H9 (cell line): ENCODE data around the gene CPE. TPM values are rescaled to one million over a fixed set of nuclear protein-coding genes. Genes with fewer than 3 reads are reported as not detected.

ENCODE experiments used
- DNase-seq: peaks from one replicate; pipeline ENCODE4 v3.0.0-alpha.2; 2017
- H2AFZ ChIP-seq: one replicate; pipeline ENCODE4 v1.6.1; 2013; ENCODE audit warnings: mild to moderate bottlenecking, low read length, control low read depth, moderate library complexity
- H2AK5ac ChIP-seq: 2 replicates; pipeline ENCODE4 v1.6.1; 2013; ENCODE audit warnings: low read length, control low read depth, mixed read lengths; ENCODE audit not compliant: insufficient read length
- H2BK120ac ChIP-seq: one replicate; pipeline ENCODE4 v1.6.1; 2013; ENCODE audit warnings: low read depth, mild to moderate bottlenecking, low read length, control low read depth, inconsistent platforms; ENCODE audit not compliant: poor library complexity, severe bottlenecking
- H2BK12ac ChIP-seq: 2 replicates; pipeline ENCODE4 v1.6.1; 2013; ENCODE audit warnings: low read length, control low read depth, mixed read lengths, low read depth; ENCODE audit not compliant: insufficient read length
- H2BK15ac ChIP-seq: 2 replicates; pipeline ENCODE4 v1.6.1; 2013; ENCODE audit warnings: low read depth, low read length, control low read depth
- H2BK20ac ChIP-seq: one replicate; pipeline ENCODE4 v1.6.1; 2013; ENCODE audit warnings: low read depth, mild to moderate bottlenecking, low read length, control low read depth, inconsistent platforms; ENCODE audit not compliant: poor library complexity, severe bottlenecking
- H2BK5ac ChIP-seq: 2 replicates; pipeline ENCODE4 v1.6.1; 2013; ENCODE audit warnings: low read length, control low read depth, mixed read lengths; ENCODE audit not compliant: insufficient read length
- H3K14ac ChIP-seq: 2 replicates; pipeline ENCODE4 v1.6.1; 2013; ENCODE audit warnings: low read length, control low read depth; ENCODE audit not compliant: insufficient read depth
- H3K18ac ChIP-seq: 2 replicates; pipeline ENCODE4 v1.6.1; 2013; ENCODE audit warnings: low read depth, mild to moderate bottlenecking, mixed read lengths, low read length, control low read depth; ENCODE audit not compliant: insufficient read length
- H3K23ac ChIP-seq: 2 replicates; pipeline ENCODE4 v1.6.1; 2013; ENCODE audit warnings: low read length, control low read depth, mixed read lengths, low read depth; ENCODE audit not compliant: insufficient read length
- H3K23me2 ChIP-seq: 2 replicates; pipeline ENCODE4 v1.6.1; 2013; ENCODE audit warnings: low read depth, mild to moderate bottlenecking, mixed read lengths, low read length, control low read depth; ENCODE audit not compliant: insufficient read length, poor library complexity, severe bottlenecking
- H3K27ac ChIP-seq: 2 replicates; pipeline ENCODE4 v1.5.1; 2013; ENCODE audit warnings: low read length, control low read depth, mixed read lengths, low read depth; ENCODE audit not compliant: insufficient read length
- H3K27me3 ChIP-seq: 2 replicates; pipeline ENCODE4 v1.6.1; 2013; ENCODE audit warnings: low read length, control low read depth, inconsistent platforms; ENCODE audit not compliant: insufficient read depth
- H3K4ac ChIP-seq: 2 replicates; pipeline ENCODE4 v1.6.1; 2013; ENCODE audit warnings: low read depth, mild to moderate bottlenecking, control low read depth, inconsistent platforms, low read length, moderate library complexity
- H3K4me1 ChIP-seq: 2 replicates; pipeline ENCODE4 v1.6.1; 2013; ENCODE audit warnings: low read length, control low read depth, inconsistent platforms; ENCODE audit not compliant: insufficient read depth
- H3K4me2 ChIP-seq: 2 replicates; pipeline ENCODE4 v1.6.1; 2013; ENCODE audit warnings: low read length, control low read depth, mixed read lengths; ENCODE audit not compliant: insufficient read length, insufficient read depth
- H3K56ac ChIP-seq: 2 replicates; pipeline ENCODE4 v1.6.1; 2013; ENCODE audit warnings: low read depth, mild to moderate bottlenecking, mixed read lengths, low read length, control low read depth; ENCODE audit not compliant: insufficient read length
- H3K79me1 ChIP-seq: 2 replicates; pipeline ENCODE4 v1.6.1; 2013; ENCODE audit warnings: low read depth, mild to moderate bottlenecking, moderate library complexity, low read length, control low read depth, inconsistent platforms; ENCODE audit not compliant: insufficient read depth, poor library complexity, severe bottlenecking
- H3K79me2 ChIP-seq: 2 replicates; pipeline ENCODE4 v1.6.1; 2013; ENCODE audit warnings: low read length, control low read depth, inconsistent platforms; ENCODE audit not compliant: insufficient read depth
- H3K9ac ChIP-seq: 2 replicates; pipeline ENCODE4 v1.6.1; 2013; ENCODE audit warnings: low read length, control low read depth, mixed read lengths; ENCODE audit not compliant: insufficient read length; ENCODE audit errors: extremely low read depth
- H3K9me3 ChIP-seq: one replicate; pipeline ENCODE4 v1.6.1; 2013; ENCODE audit warnings: low read depth, low read length, inconsistent platforms; ENCODE audit not compliant: control insufficient read depth
- H3T11ph ChIP-seq: one replicate; pipeline ENCODE4 v1.6.1; 2013; ENCODE audit warnings: mild to moderate bottlenecking, low read length, control low read depth, inconsistent platforms
- H4K20me1 ChIP-seq: one replicate; pipeline ENCODE4 v1.6.1; 2013; ENCODE audit not compliant: control insufficient read depth, insufficient read length, insufficient read depth
- H4K5ac ChIP-seq: 2 replicates; pipeline ENCODE4 v1.6.1; 2013; ENCODE audit warnings: low read depth, mild to moderate bottlenecking, mixed read lengths, low read length, control low read depth; ENCODE audit not compliant: insufficient read length
- H4K8ac ChIP-seq: replicated peaks from 2 replicates; pipeline ENCODE4 v1.6.1; 2013; ENCODE audit warnings: low read length, control low read depth, mixed read lengths, low read depth; ENCODE audit not compliant: insufficient read length
- H4K91ac ChIP-seq: 2 replicates; pipeline ENCODE4 v1.6.1; 2013; ENCODE audit warnings: low read depth, mild to moderate bottlenecking, moderate library complexity, mixed read lengths, low read length, control low read depth; ENCODE audit not compliant: insufficient read length
- H3K27ac Mint-ChIP-seq, 3 experiments: 2 replicates in 2 of 3; 3 replicates in 1 of 3; pipeline ENCODE4 v1.8.0; 2020 to 2021; ENCODE audit warnings: mixed read lengths in 3 of 3, mild to moderate bottlenecking in 1 of 3, moderate library complexity in 1 of 3
- H3K27me3 Mint-ChIP-seq: 2 replicates; pipeline ENCODE4 v1.8.0; 2021; ENCODE audit warnings: low read depth, mild to moderate bottlenecking, moderate library complexity, mixed read lengths
- H3K36me3 Mint-ChIP-seq, 3 experiments: 2 replicates in 2 of 3; 3 replicates in 1 of 3; pipeline ENCODE4 v1.8.0; 2020 to 2021; ENCODE audit warnings: low read depth in 3 of 3, mixed read lengths in 3 of 3; ENCODE audit not compliant: insufficient read depth in 1 of 3
- H3K4me1 Mint-ChIP-seq, 2 experiments: 2 replicates each; pipeline ENCODE4 v1.8.0; 2020; ENCODE audit warnings: mixed read lengths in 2 of 2
- H3K4me3 Mint-ChIP-seq, 2 experiments: 2 replicates in 1 of 2; 3 replicates in 1 of 2; pipeline ENCODE4 v1.8.0; 2020 to 2021; ENCODE audit warnings: mild to moderate bottlenecking in 2 of 2, mixed read lengths in 2 of 2, moderate library complexity in 1 of 2
- H3K9me3 Mint-ChIP-seq, 2 experiments: 2 replicates in 1 of 2; 3 replicates in 1 of 2; pipeline ENCODE4 v1.8.0; 2020; ENCODE audit warnings: mild to moderate bottlenecking in 2 of 2, mixed read lengths in 2 of 2, moderate library complexity in 1 of 2
- WGBS: extraction: QIAGEN DNeasy Blood & Tissue Kit; methylation state at CpG from one replicate; pipeline ENCODE4 v1.1.7; 2013; ENCODE audit warnings: missing lambda C conversion rate, low lambda C conversion rate, mixed read lengths; ENCODE audit not compliant: insufficient read length; ENCODE audit errors: extremely low coverage; 5-methylcytosine and 5-hydroxymethylcytosine counted together
- total RNA-seq: library from RNA; stranded (reverse); gene quantifications from 2 replicates; pipeline ENCODE4 v1.2.1, GENCODE V29; 2021
- TF ChIP-seq, protein P1 (sequence below): fragments of 200-600 bp; sonication (generic); conservative IDR thresholded peaks from 3 replicates; pipeline ENCODE4 v1.8.0; 2021; ENCODE audit warnings: antibody characterized with exemption, mild to moderate bottlenecking

Gene CPE
- total RNA-seq, 1 experiment from 2014 or later = 10.0 TPM

- H3K36me3 Mint-ChIP-seq = no peaks in the 10 kb centered on the region
- Histone ChIP-seq H2BK15ac (no peak overlapping the region), H2BK120ac (no peak overlapping the region), H2AFZ (no peak overlapping the region), H3T11ph (no peak overlapping the region), H2BK12ac (no peak overlapping the region), H4K91ac (no peak overlapping the region), H4K20me1 (no peaks in the 10 kb centered on the region), H2BK5ac (no peak overlapping the region), H3K9me3 (no peaks in the 10 kb centered on the region), H3K4ac (no peak overlapping the region), H3K4me1 (no peaks in the 10 kb centered on the region), H4K5ac (no peak overlapping the region), H3K9ac (no peak overlapping the region), H3K27ac (no peak overlapping the region), H3K79me2 (no peaks in the 10 kb centered on the region), H3K4me2 (no peak overlapping the region), H2BK20ac (no peak overlapping the region), H4K8ac (no peak overlapping the region), H3K23ac (no peak overlapping the region), H3K14ac (no peak overlapping the region), H3K18ac (no peak overlapping the region), H3K23me2 (no peaks in the 10 kb centered on the region), H3K79me1 (no peaks in the 10 kb centered on the region), H3K27me3 (no peaks in the 10 kb centered on the region), H3K56ac (no peak overlapping the region), H2AK5ac (no peak overlapping the region)
- no CpG with 5 or more reads among the region's 2 CpGs for WGBS
- H3K27ac Mint-ChIP-seq = no peak overlapping the region
- H3K4me1 Mint-ChIP-seq = no peaks in the 10 kb centered on the region
- no peaks in the 10 kb centered on the region for H3K9me3 Mint-ChIP-seq
- TF ChIP-seq, protein P1, sequence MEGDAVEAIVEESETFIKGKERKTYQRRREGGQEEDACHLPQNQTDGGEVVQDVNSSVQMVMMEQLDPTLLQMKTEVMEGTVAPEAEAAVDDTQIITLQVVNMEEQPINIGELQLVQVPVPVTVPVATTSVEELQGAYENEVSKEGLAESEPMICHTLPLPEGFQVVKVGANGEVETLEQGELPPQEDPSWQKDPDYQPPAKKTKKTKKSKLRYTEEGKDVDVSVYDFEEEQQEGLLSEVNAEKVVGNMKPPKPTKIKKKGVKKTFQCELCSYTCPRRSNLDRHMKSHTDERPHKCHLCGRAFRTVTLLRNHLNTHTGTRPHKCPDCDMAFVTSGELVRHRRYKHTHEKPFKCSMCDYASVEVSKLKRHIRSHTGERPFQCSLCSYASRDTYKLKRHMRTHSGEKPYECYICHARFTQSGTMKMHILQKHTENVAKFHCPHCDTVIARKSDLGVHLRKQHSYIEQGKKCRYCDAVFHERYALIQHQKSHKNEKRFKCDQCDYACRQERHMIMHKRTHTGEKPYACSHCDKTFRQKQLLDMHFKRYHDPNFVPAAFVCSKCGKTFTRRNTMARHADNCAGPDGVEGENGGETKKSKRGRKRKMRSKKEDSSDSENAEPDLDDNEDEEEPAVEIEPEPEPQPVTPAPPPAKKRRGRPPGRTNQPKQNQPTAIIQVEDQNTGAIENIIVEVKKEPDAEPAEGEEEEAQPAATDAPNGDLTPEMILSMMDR = no peak
- DNase-seq = no peak
- no peaks in the 10 kb centered on the region for H3K27me3 Mint-ChIP-seq
- no peak overlapping the region for H3K4me3 Mint-ChIP-seq
Observed at GRCh38 chr4:165515201-165515600, 136.4 kb downstream of the CPE start.
